GM12878 (cell line): ENCODE results near the gene CRTC2.

Source experiments
- ETV6 ChIP-seq, 2 experiments: fragments of 450-650 bp in 1 of 2; IDR thresholded peaks in 1 of 2; conservative IDR thresholded peaks in 1 of 2; 2 replicates each; pipeline ENCODE4 v1.6.1; 2014; ENCODE audit warnings: antibody characterized with exemption in 1 of 2, borderline replicate concordance in 1 of 2, low read depth in 1 of 2, mild to moderate bottlenecking in 1 of 2, moderate library complexity in 1 of 2
- EZH2 ChIP-seq: IDR thresholded peaks from 2 replicates; pipeline ENCODE4 v1.6.1; 2012; ENCODE audit warnings: low read depth, mild to moderate bottlenecking, control low read depth, inconsistent platforms, low read length, borderline replicate concordance; ENCODE audit not compliant: control insufficient read depth
- MAX ChIP-seq: IDR thresholded peaks from 2 replicates; pipeline ENCODE4 v1.6.1; 2012; ENCODE audit warnings: low read depth, low read length, improper control_type of control experiment
- MTA3 ChIP-seq: IDR thresholded peaks from 2 replicates; pipeline ENCODE4 v1.6.1; 2012; ENCODE audit warnings: low read length, inconsistent platforms, borderline replicate concordance
- POLR2AphosphoS2 ChIP-seq: IDR thresholded peaks from 2 replicates; pipeline ENCODE4 v1.6.1; 2011; ENCODE audit warnings: low read depth, mild to moderate bottlenecking, low read length, improper control_type of control experiment, moderate library complexity
- SMC3 ChIP-seq: IDR thresholded peaks from 2 replicates; pipeline ENCODE4 v1.6.1; 2011; ENCODE audit warnings: low read length, improper control_type of control experiment, borderline replicate concordance
- SUPT20H ChIP-seq: IDR thresholded peaks from 2 replicates; pipeline ENCODE4 v1.6.1; 2011; ENCODE audit warnings: low read depth, mild to moderate bottlenecking, low read length, moderate library complexity, borderline replicate concordance; ENCODE audit not compliant: control insufficient read depth
- TCF12 ChIP-seq: IDR thresholded peaks from 2 replicates; pipeline ENCODE4 v1.6.1; 2011; ENCODE audit warnings: low read depth, mild to moderate bottlenecking, low read length
- TCF7 ChIP-seq: IDR thresholded peaks from 2 replicates; pipeline ENCODE4 v1.6.1; 2014; ENCODE audit warnings: antibody characterized with exemption, borderline replicate concordance
- ZBTB33 ChIP-seq: fragments of 450-650 bp; IDR thresholded peaks from 2 replicates; pipeline ENCODE4 v1.6.1; 2017; ENCODE audit warnings: mild to moderate bottlenecking
- ZNF384 ChIP-seq: IDR thresholded peaks from 2 replicates; pipeline ENCODE4 v1.6.1; 2012; ENCODE audit warnings: low read depth, mild to moderate bottlenecking, low read length, improper control_type of control experiment, borderline replicate concordance
- TF ChIP-seq, protein P1 (sequence below), 3 experiments: IDR thresholded peaks in 2 of 3; conservative IDR thresholded peaks in 1 of 3; 2 replicates each; pipeline ENCODE4 v1.5.1; 2011; ENCODE audit warnings: low read depth in 3 of 3, low read length in 3 of 3, mild to moderate bottlenecking in 3 of 3, control low read depth in 2 of 3, moderate library complexity in 2 of 3, inconsistent platforms in 1 of 3, mixed read lengths in 1 of 3; ENCODE audit not compliant: control insufficient read depth in 2 of 3, insufficient read depth in 1 of 3; ENCODE audit errors: extremely low read depth in 1 of 3

DNA sequence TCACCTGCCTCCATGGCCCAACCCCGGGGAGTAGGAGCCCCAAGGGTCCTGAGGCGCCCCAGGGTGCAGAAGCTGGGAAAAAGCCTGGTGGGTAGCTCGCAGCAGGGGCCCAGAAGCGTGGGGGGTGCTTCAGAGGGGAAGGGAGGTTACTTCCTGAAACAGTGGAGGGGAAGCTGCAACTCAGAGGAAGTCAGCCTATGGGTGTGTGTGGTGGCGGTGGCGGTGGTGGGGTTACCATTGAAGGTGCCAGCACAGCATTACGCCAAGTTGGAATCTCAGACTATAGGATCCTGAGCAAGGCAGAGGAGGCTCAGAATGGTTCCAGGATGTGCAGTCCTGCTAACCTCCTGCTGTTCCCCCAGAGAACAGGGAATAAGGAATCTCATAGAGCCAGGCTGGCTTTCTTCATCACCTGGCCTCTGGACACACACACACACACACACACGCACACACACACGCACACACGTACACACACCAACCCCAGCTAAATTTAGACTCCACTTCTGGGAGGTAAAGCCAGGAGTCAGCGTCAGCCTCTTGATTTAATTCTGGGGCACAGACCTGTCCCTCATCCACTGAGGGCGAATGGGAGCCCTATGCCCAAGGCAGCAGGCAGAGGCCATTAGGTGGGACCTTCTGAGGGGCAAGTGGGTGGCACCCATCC lies 13.1 kb downstream of the CRTC2 start:
- TF ChIP-seq ETV6 (conservative IDR thresholded peaks at IDR 0.05 in 1 of 2, IDR thresholded peaks at IDR 0.05 in 1 of 2; ENCODE audit: borderline replicate concordance in 1 of 2, low read depth in 1 of 2) (peak in 1 of 2 experiments; percentile 88; a peak in 2 of 4 replicates), MAX (no peak), ZNF384 (no peak), TCF12 (0 out of 2 replicates have a peak, but pooled peaks have one; percentile 11), SMC3 (no peak), EZH2 (no peak), MTA3 (peak; percentile 95; the same call in 1 of the 2 replicates), POLR2AphosphoS2 (no peak), TCF7 (no peak), SUPT20H (no peak), ZBTB33 (no peak)
- TF ChIP-seq, protein P1, sequence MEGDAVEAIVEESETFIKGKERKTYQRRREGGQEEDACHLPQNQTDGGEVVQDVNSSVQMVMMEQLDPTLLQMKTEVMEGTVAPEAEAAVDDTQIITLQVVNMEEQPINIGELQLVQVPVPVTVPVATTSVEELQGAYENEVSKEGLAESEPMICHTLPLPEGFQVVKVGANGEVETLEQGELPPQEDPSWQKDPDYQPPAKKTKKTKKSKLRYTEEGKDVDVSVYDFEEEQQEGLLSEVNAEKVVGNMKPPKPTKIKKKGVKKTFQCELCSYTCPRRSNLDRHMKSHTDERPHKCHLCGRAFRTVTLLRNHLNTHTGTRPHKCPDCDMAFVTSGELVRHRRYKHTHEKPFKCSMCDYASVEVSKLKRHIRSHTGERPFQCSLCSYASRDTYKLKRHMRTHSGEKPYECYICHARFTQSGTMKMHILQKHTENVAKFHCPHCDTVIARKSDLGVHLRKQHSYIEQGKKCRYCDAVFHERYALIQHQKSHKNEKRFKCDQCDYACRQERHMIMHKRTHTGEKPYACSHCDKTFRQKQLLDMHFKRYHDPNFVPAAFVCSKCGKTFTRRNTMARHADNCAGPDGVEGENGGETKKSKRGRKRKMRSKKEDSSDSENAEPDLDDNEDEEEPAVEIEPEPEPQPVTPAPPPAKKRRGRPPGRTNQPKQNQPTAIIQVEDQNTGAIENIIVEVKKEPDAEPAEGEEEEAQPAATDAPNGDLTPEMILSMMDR (IDR thresholded peaks at IDR 0.05 in 2 of 3, conservative IDR thresholded peaks at IDR 0.05 in 1 of 3; ENCODE audit: control insufficient read depth in 2 of 3, extremely low read depth in 1 of 3, insufficient read depth in 1 of 3, low read depth in 3 of 3, low read length in 3 of 3), result no peak
